Measurements from ENCODE around the gene HYOU1.
"Not testable (repeated sequence)": the region's sequence is repeated elsewhere in the genome, so short reads cannot be mapped to it uniquely, and the experiment has no call there.

Gene HYOU1

DNA sequence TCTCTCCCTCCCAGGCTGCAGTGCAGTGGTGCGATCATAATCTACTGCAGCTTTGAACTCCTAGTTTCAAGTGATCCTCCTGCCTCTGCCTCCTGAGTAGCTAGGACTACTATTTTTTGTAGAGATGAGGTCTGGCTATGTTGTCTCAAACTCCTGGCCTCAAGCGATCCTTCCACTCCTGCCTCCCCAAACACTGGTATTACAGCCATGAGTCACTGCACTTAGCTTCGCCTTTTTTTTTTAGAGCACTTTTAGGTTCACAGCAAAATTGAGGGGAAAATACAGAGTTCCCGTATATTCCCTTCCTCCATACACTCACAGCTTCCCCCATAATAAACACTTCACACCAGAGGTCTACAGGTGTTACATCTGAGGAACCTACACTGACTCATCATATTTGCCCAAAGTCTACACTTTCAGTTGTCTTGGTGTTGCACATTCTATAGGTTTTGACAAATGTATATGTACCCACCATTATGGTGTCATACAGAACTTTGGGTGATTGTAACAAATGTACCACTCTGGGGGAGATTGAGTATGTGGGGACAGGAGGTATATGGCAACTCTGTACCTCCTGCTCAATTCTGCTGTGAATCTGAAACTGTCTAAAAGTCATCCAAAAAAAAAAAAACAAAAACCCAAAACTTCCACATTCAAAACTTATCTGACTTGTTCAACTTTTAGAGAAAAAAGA lies 15.0 kb downstream of the HYOU1 start:
- TF ChIP-seq CTCF (IDR thresholded peaks at IDR 0.05; ENCODE audit: extremely low read depth, missing control alignments): no peak
- DNase-seq (ENCODE audit: low spot score): no peak

- DNase-seq (ENCODE audit: low spot score): not testable (repeated sequence)
Measured at GRCh38 chr11:119039471-119039870, 17.5 kb downstream of the HYOU1 start.

DNA sequence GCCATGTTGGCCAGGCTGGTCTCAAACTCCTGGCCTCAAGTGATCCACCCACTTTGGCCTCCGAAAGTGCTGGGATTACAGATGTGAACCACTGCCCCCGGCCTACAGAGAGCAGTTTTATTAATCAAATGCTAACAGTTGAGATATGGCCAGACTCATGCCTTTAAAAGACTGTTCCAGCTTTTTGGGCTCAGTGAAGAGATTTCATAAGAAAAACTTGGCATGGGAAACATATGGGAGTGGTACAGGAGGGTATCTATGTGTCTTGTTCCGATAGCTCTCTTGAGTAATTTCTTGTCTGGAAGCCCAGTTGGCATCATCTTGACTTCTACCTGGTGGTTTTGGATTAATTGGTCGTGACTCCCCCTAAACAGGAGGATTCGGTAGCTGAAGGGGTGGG lies 18.1 kb downstream of the HYOU1 start:
- TF ChIP-seq CTCF (IDR thresholded peaks at IDR 0.05; ENCODE audit: extremely low read depth, missing control alignments): no peak
- no peak for DNase-seq (ENCODE audit: low spot score)

DNA sequence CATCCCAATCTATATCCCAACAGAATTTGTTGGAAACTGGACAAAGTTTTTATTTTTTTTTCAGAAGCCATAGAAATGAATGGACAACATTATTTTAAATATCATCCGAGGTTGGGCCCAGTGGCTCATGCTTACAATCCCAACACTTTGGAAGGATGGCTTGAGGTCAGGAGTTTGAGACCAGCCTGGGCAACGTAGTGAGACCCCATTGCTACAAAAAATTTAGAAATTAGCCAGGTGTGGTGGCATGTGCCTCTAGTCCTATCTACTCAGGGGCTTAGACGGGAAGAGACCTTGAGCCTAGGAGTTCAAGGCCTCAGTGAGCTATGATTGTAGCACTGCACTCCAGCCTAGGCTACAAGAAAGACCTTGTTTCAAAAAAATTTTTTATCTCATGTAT lies 22.2 kb downstream of the HYOU1 start:
- no peak for TF ChIP-seq CTCF (IDR thresholded peaks at IDR 0.05; ENCODE audit: extremely low read depth, missing control alignments)
- DNase-seq (ENCODE audit: low spot score): no peak

- DNase-seq (ENCODE audit: low spot score): not testable (repeated sequence)
Measured at GRCh38 chr11:119033421-119033820, 23.6 kb downstream of the HYOU1 start.

DNA sequence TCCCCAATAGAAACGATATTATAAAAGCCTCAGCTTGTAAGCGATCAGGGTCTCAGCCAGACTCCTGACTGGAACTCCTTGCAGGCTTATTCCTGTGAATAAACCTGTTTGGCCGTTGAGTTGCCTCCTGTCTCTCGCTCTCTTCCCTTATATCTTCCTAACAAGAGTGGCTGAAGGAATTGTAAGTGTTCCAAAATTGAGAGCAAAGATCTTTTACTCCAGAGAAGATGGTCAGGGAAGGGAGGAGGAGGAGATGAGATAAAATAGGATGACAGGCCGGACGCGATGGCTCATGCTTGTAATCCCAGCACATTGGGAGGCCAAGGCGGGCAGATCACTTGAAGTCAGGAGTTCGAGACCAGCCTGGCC lies 25.1 kb downstream of the HYOU1 start:
- TF ChIP-seq CTCF (IDR thresholded peaks at IDR 0.05; ENCODE audit: extremely low read depth, missing control alignments): no peak
- DNase-seq (ENCODE audit: low spot score): no peak

GRCh38 chr11:119030329-119031047 lies 26.5 kb downstream of the HYOU1 start, which contains the start of gene SLC37A4:
SLC37A4 (minus strand) TSS chr11:119030877.
- DNase-seq (ENCODE audit: low spot score): peak; percentile 98
- TF ChIP-seq CTCF (IDR thresholded peaks at IDR 0.05; ENCODE audit: extremely low read depth, missing control alignments): peak; percentile 91

- DNase-seq (ENCODE audit: low spot score): no peak
- TF ChIP-seq CTCF (IDR thresholded peaks at IDR 0.05; ENCODE audit: extremely low read depth, missing control alignments): no peak
Measured at GRCh38 chr11:119030029-119030328, 27.0 kb downstream of the HYOU1 start.

Measured in GM20000 (cell line).